Measurements from ENCODE around the gene FOLR3.

GRCh38 chr11:72188267-72188666, 52.7 kb downstream of the FOLR3 start:
- TF ChIP-seq EZH2 (IDR thresholded peaks at IDR 0.05; ENCODE audit: insufficient read depth, poor library complexity, severe bottlenecking) (no peak), EZH2phosphoT487 (IDR thresholded peaks at IDR 0.05; ENCODE audit: insufficient read depth, low read depth) (no peak)
